Liver (tissue), 9 donors: ENCODE data around the gene MN1. TPM values are rescaled to one million over a fixed set of nuclear protein-coding genes. Genes with fewer than 3 reads are reported as not detected.

Source experiments
- DNase-seq: peaks from one replicate; pipeline ENCODE4 v3.0.0-alpha.2; 2017; ENCODE audit warnings: low spot score
- H3K27ac ChIP-seq, 2 donors: one replicate each; pipeline ENCODE4 v1.7.0; 2013; ENCODE audit warnings: inconsistent platforms in 2 of 2, low read length in 2 of 2, control low read depth in 1 of 2, low read depth in 1 of 2, mild to moderate bottlenecking in 1 of 2
- H3K27me3 ChIP-seq, 4 donors: one replicate each; pipeline versions ENCODE4 v1.6.1 to v1.7.0; 2013; ENCODE audit warnings: low read length in 3 of 4, inconsistent platforms in 1 of 4, mild to moderate bottlenecking in 1 of 4, moderate library complexity in 1 of 4; ENCODE audit not compliant: control insufficient read depth in 4 of 4, insufficient read depth in 4 of 4
- H3K36me3 ChIP-seq, 4 donors: one replicate each; pipeline versions ENCODE4 v1.6.1 to v1.7.0; 2013; ENCODE audit warnings: low read length in 3 of 4, mild to moderate bottlenecking in 3 of 4, low read depth in 1 of 4, moderate library complexity in 1 of 4; ENCODE audit not compliant: control insufficient read depth in 4 of 4, insufficient read depth in 3 of 4
- H3K4me1 ChIP-seq, 4 donors: one replicate each; pipeline versions ENCODE4 v1.6.1 to v1.7.0; 2013; ENCODE audit warnings: low read length in 3 of 4, mild to moderate bottlenecking in 3 of 4, moderate library complexity in 1 of 4; ENCODE audit not compliant: control insufficient read depth in 4 of 4, insufficient read depth in 4 of 4
- H3K4me3 ChIP-seq, 3 donors: one replicate each; pipeline versions ENCODE4 v1.6.1 to v1.7.0; 2013; ENCODE audit warnings: low read length in 3 of 3, control low read depth in 1 of 3, low read depth in 1 of 3, mild to moderate bottlenecking in 1 of 3
- H3K9ac ChIP-seq, 2 donors: one replicate each; pipeline ENCODE4 v1.7.0; 2013; ENCODE audit warnings: low read length in 2 of 2, mild to moderate bottlenecking in 2 of 2, moderate library complexity in 2 of 2, control low read depth in 1 of 2, low read depth in 1 of 2
- H3K9me3 ChIP-seq, 4 donors: one replicate each; pipeline versions ENCODE4 v1.6.1 to v1.7.0; 2013; ENCODE audit warnings: low read length in 3 of 4; ENCODE audit not compliant: control insufficient read depth in 4 of 4
- ATF3 ChIP-seq: IDR thresholded peaks from 2 replicates; pipeline ENCODE4 v1.6.1; 2016; ENCODE audit warnings: antibody characterized with exemption
- EGR1 ChIP-seq, 2 donors: IDR thresholded peaks; 2 replicates each; pipeline ENCODE4 v1.6.1; 2016 to 2018; ENCODE audit warnings: antibody characterized with exemption in 2 of 2, low read depth in 2 of 2
- FOXA1 ChIP-seq: IDR thresholded peaks from 2 replicates; pipeline ENCODE4 v1.6.1; 2016; ENCODE audit warnings: antibody characterized with exemption
- FOXA2 ChIP-seq: IDR thresholded peaks from 2 replicates; pipeline ENCODE4 v1.6.1; 2016; ENCODE audit warnings: antibody characterized with exemption
- HNF4G ChIP-seq: IDR thresholded peaks from 2 replicates; pipeline ENCODE4 v1.6.1; 2016; ENCODE audit warnings: antibody characterized with exemption
- MAX ChIP-seq: IDR thresholded peaks from 2 replicates; pipeline ENCODE4 v1.6.1; 2016; ENCODE audit warnings: antibody characterized with exemption
- NR2F2 ChIP-seq: IDR thresholded peaks from 2 replicates; pipeline ENCODE4 v1.6.1; 2016; ENCODE audit warnings: antibody characterized with exemption
- RAD21 ChIP-seq, 2 donors: IDR thresholded peaks; 2 replicates each; pipeline ENCODE4 v1.6.1; 2016; ENCODE audit warnings: antibody characterized with exemption in 2 of 2, mild to moderate bottlenecking in 2 of 2
- SP1 ChIP-seq: IDR thresholded peaks from 2 replicates; pipeline ENCODE4 v1.6.1; 2018; ENCODE audit warnings: antibody characterized with exemption, mild to moderate bottlenecking
- YY1 ChIP-seq: IDR thresholded peaks from 2 replicates; pipeline ENCODE4 v1.6.1; 2016; ENCODE audit warnings: antibody characterized with exemption, mild to moderate bottlenecking
- ZBTB33 ChIP-seq: IDR thresholded peaks from 2 replicates; pipeline ENCODE4 v1.6.1; 2016; ENCODE audit warnings: antibody characterized with exemption
- WGBS: extraction: QIAGEN DNeasy Blood & Tissue Kit; methylation state at CpG from one replicate; pipeline ENCODE4 v1.1.7; 2013; 5-methylcytosine and 5-hydroxymethylcytosine counted together
- polyA plus RNA-seq, 2 donors: library from polyadenylated mRNA; stranded (reverse) in 1 of 2; unstranded in 1 of 2; fragments of 200-250 nt in 1 of 2; fragments of >200 nt in 1 of 2; fragmentation: Nextera tagmentation in 1 of 2; extraction: Ambion mirVana in 1 of 2; gene quantifications; one replicate each; pipeline versions ENCODE4 v1.2.1 to v1.2.3, GENCODE V29; 2013 to 2015
- total RNA-seq, 2 donors: library from RNA; depleted of rRNA; stranded (reverse); fragments of >200 nt; gene quantifications; one replicate each; pipeline ENCODE4 v1.2.3, GENCODE V29; 2014
- donor health status: healthy.
- donor health status: healthy.
- donor health status: healthy.
- donor health status: healthy.
- donor health status: healthy.

Gene MN1
- total and polyA plus RNA-seq, 4 donors, result 0.10 to 0.33 (median 0.21) TPM

GRCh38 chr22:27842201-27842600 lies 40.6 kb upstream of the MN1 start:
- Histone ChIP-seq H3K9ac (no peak overlapping the region), H3K27ac (no peak overlapping the region)

GRCh38 chr22:27840436-27840835 lies 38.9 kb upstream of the MN1 start:
- no peak overlapping the region for H3K4me3 ChIP-seq
- DNase-seq, result no peak
- H3K9me3 ChIP-seq, result no peaks in the 10 kb centered on the region
- TF ChIP-seq MAX (no peak), ZBTB33 (no peak), HNF4G (no peak), FOXA2 (no peak), RAD21 (IDR thresholded peaks at IDR 0.05) (no peak), ATF3 (no peak), YY1 (no peak), NR2F2 (no peak)
- peaks cover 0 to 6% (median 3%) of the 10 kb centered on the region in 4 donors for H3K36me3 ChIP-seq
- WGBS, result 97% methylated on average over 7 of the region's 7 CpGs
- no peaks in the 10 kb centered on the region for H3K27me3 ChIP-seq
- H3K9ac ChIP-seq, result no peak overlapping the region
- H3K4me1 ChIP-seq, result no peaks in the 10 kb centered on the region
- no peak overlapping the region for H3K27ac ChIP-seq

More at GRCh38 chr22:27842201-27842600, 40.6 kb upstream of the MN1 start:
- Histone ChIP-seq H3K4me3 (no peak overlapping the region), H3K27me3 (no peaks in the 10 kb centered on the region), H3K36me3 (peaks cover 0 to 11% (median 6%) of the 10 kb centered on the region in 4 donors), H3K4me1 (no peaks in the 10 kb centered on the region), H3K9me3 (no peaks in the 10 kb centered on the region)
- no peak for TF ChIP-seq FOXA1
- WGBS, result 89% methylated on average over 1 of the region's 1 CpG
- DNase-seq, result no peak

- no peaks in the 10 kb centered on the region for H3K4me1 ChIP-seq
- H3K27me3 ChIP-seq, result no peaks in the 10 kb centered on the region
- no peak overlapping the region for H3K27ac ChIP-seq
- 89% methylated on average over 13 of the region's 13 CpGs for WGBS
- H3K36me3 ChIP-seq, result peaks cover 0 to 4% (median 2%) of the 10 kb centered on the region in 4 donors
- no peaks in the 10 kb centered on the region for H3K9me3 ChIP-seq
- DNase-seq, result no peak
- no peak overlapping the region for H3K9ac ChIP-seq
- no peak for TF ChIP-seq ZBTB33
- no peak for TF ChIP-seq EGR1 (IDR thresholded peaks at IDR 0.05; ENCODE audit: low read depth in 2 of 2)
- no peak for TF ChIP-seq MAX
- no peak for TF ChIP-seq SP1
- no peak for TF ChIP-seq FOXA1
- no peak for TF ChIP-seq YY1
- TF ChIP-seq RAD21 (IDR thresholded peaks at IDR 0.05), result no peak
- TF ChIP-seq NR2F2, result no peak
- TF ChIP-seq HNF4G, result no peak
- no peak overlapping the region for H3K4me3 ChIP-seq
These were observed 37.6 kb upstream of the MN1 start for GRCh38 chr22:27839057-27839660.
